ENCODE measurements around the gene AHNAK.
"Not testable (repeated sequence)": the region's sequence is repeated elsewhere in the genome, so short reads cannot be mapped to it uniquely, and the experiment has no call there.

AHNAK gene

DNA sequence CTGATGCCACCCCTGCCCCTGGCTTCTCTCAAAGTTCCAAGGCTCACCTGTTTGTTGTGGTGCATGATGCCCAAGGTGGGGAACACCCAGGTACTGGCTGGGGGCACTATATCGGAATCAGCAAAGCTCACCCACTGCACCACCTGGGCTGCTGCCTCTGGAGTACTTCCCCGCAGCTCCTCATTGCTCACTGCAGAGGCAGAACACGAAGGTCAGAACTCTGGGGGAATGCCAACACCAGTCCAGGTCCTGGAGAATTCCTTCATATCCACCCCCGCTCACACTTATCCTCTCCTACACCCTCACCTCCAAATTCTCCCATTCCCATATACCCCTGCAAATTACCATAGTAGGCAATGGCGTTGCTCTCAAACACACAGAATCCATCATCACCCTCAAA lies 24.9 kb upstream of the AHNAK start:
- not testable (repeated sequence) for DNase-seq

DNA sequence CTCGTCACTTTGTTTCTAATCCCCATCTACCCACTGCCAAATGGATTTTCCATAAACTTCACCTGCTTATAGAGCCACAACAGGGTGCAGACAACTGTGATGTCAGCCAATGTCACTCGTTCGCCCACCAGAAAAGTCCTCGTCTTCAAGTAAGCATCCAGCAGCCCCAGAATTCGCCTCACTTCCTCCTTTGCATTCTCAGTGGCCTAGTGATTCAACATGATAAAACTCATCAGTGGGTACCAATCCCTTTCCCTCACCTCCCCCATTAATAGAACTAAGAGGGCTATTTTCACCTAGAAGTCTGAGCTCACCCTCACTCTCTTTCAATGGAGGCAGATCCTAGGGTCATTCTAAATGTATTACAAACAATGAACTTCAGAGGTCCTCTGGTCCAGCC lies 24.3 kb upstream of the AHNAK start:
- not testable (repeated sequence) for DNase-seq

DNA sequence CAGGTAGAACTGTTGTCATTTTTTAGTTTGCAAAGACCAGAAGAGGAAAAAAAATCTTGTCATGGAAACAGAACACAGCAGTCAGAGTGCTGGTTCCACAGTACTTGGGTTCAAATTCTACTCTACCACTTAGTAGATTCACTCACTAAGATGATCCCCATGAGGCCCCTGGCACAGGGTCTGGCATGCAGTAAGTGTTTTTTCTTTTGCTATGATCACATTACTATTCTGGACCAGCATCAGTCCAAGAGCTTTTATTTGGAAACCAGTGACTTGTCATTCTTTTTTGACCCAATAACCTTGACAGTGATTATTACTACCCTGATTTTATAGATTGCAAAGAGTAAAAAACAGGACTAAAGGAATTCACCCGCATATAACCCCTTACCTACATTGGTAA lies 23.0 kb upstream of the AHNAK start:
- no peak for DNase-seq

DNA sequence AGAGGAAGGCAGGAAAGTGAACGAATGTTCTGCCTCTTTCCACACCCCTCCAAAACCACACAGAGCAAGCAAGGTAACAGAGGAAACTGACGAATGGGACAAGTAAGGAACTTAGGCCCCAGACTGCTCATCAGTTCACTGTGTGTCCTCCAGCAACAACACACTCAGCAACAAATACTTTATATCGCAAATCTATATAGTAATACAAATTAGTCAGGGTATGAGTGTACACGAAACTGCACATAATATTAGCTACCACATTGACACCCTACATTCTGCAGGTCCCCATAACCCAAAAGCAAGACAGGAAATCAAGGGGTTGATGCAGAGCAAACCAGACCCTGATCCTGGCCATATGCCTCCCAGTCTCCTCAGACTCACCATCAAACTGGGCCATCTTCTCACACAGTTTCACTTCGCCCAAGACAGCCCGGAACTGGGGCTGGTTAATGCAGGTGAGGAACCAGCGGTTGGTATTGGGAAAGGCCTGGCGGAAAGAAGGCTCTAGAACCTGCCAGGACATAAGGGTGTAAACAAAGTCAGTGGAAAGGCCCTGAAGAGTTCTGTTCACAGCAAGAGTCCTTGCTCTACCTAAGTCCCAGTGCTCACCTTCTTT lies 20.5 kb upstream of the AHNAK start:
- DNase-seq = no peak

DNA sequence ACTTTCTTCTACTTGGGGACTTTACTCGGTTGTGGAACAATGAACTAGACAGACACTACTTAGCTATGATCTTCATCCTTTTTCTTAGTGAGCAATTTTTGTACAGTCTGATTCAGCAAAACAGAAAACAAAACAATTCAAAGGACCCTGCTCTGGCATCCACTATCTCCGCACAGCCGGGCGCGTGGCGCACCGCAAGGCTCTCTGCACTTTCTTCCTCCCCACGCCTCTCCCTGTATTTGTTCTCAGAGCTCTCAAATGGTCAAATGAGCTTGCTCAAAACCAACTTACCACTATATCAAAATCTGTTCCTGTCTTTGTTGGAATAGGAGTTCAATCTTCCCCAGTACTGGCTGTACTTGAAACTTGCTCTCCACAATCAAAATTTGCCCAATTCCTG lies 19.6 kb upstream of the AHNAK start:
- no peak for DNase-seq

DNA sequence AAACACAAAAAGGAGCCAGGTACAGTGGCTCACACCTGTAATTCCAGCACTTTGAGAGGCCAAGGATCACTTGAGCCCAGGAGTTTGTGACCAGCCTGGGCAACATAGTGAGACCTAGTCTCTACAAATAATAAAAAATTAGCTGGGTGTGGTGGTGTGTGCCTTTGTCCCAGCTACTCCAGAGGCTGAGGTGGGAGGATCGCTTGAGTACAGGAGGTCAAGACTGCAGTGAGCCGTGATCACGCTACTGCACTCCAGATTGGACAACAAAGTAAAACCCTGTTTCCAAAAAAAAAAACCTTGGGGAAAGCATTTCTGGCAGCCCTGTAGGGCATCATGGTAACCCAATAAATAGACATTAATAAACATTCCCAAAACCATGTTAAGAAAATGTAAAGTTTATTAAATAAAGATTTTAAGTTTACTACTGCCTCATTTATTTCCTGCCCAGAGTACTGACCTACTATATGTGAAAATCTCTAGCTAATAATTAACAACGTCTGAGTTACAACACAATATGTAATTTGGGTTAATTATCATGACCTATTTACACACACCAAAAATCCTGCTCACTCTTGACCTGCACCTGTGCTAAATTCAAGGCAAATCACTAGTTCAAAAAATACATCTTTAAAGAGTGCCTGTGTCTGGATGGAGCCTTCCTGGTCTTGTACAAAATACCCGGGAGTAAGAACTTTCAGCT lies 18.6 kb upstream of the AHNAK start:
- DNase-seq = no peak

DNA sequence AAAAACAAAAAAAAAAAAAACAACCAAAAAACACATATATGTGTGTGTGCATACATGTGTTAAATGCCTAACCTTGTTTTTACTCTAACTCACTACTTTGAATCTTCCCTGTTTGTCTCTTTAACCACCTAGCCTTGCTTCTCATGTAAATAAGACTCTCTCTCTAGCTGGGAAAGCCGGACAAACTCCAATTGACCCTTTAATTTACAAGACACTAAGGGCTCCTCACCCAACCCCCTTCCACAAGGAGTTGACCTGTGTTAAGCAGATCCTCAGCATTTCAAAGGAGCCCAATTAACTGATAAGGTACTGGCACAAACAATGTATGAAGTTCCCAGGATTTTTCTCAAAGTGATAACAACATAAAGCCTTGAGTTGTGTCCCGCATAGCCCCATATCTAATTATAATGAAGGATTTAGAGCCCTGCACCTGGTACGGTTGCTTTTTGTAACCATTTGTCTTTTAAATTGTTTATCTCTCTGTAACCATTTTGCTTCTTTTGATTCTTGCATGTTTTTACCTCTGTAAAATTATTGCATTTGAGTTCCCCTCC lies 15.1 kb upstream of the AHNAK start:
- DNase-seq = not testable (repeated sequence)

DNA sequence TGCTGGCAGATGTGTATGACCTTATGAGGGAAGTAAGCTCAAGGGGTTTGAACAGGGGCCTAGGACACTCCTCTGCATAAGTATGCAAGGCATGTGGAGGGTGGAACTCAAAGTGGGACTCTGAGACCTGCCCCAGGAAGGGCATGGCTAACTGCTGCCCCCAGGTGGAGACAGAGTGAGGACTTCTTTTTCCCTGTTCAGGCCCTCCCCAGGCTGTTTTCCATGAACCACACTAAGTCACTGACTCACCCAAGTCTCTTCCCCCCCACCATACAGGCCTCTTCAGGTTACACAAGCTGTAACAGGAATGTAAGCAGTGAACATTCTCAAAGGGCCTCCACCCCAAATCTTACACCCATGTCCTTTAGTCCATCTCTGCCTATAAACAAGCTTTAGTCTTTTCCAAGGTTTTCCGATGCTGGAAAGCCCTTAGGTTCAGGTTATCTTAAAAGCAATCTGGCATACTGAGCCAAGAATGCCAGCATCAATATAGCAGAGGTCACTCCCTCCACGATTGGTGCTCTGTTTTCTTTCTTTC lies 14.0 kb upstream of the AHNAK start:
- peak in 1 of 3 experiments; percentile 55 for DNase-seq

DNA sequence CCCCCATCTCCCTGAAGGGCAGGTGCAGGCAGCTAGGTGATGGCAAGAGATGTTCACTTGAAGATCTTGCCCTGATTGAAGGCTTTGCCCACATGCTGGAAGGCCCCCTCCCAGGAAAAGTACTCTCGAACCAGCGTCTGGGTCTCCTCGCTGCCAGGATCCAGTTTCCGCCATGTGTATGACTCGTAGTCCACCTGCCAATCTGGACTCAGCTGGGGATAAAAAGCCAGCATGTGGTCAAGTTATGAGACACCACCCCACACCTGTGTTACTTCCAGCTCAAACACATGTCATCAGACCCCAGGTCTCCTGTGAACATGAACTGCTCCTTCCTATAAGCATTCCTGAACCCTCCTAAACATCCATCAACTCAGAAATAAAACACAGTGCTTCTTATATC lies 13.0 kb upstream of the AHNAK start:
- DNase-seq = not testable (repeated sequence)

DNA sequence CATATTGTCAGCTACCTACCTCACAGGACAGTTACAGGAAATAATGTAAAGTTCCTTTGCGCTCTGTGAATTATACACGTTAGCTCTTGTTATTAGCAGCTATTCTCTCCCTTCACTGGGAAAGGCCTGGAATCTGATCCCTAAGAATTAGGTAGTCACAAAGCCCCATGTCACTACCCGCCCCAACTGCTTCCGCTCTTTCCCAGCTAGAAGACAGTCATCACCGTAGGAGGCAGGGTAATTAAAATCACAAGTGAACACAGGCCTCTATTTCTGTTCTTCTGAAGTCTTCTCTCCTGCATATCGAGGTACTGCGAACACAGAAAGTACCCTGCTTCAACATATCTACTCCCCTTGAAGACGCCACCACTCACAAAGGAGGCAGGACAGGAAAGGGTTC lies 12.6 kb upstream of the AHNAK start:
- DNase-seq = no peak

DNA sequence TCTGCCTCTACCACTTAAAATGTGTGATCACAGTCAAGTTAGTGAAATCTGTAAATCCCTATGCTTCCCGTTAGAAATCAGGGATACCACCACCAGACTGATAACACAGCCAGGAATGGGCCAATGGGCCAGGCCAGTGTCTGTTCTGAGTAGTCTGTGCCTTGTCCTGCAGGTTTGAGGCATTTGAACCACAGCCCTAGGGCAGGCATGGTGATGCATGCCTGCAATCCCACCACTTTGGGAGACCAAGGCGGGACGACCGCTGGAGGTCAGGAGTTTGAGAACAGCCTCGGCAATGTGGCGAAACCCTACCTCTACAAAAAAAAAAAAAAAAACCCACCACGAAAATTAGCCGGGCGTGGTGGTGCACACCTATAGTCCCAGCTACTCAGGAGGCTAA lies 12.1 kb upstream of the AHNAK start:
- no peak for DNase-seq

DNA sequence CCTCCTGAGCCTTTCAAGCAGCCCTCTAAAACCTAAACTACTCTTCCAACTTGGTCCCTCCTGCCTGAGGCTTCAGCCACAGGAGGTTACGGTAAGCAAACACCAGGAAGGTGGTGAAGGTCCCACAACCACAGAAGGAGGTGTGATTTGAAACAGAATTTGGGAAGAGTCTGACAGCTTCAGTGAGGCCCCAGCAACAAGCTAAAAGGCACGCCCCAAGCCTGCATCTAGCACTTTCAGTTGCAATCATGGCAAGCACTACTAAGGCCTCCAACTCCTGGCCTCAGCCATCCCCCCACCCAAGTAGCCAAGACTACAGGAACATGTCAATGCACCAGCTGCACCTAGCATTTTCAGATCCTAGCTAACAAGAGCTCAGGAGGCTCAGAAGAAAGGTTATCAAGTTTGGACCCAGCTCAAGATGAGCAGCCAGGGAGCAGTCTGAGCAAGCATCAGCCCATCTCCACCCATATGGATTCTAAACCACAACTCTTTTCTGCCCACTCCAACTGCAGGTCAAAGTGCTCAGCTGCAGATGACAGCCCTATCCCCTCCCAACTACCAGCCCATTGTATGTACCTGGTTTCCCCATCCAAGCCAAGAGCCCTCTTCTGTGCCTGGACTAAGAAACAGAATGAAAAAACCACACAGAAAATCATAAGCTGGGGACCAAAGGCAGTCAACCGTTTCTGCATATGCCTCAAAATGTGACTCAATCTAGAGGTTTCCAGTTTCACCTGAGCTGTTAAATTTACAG lies 10.4 kb upstream of the AHNAK start:
- no peak for DNase-seq

DNA sequence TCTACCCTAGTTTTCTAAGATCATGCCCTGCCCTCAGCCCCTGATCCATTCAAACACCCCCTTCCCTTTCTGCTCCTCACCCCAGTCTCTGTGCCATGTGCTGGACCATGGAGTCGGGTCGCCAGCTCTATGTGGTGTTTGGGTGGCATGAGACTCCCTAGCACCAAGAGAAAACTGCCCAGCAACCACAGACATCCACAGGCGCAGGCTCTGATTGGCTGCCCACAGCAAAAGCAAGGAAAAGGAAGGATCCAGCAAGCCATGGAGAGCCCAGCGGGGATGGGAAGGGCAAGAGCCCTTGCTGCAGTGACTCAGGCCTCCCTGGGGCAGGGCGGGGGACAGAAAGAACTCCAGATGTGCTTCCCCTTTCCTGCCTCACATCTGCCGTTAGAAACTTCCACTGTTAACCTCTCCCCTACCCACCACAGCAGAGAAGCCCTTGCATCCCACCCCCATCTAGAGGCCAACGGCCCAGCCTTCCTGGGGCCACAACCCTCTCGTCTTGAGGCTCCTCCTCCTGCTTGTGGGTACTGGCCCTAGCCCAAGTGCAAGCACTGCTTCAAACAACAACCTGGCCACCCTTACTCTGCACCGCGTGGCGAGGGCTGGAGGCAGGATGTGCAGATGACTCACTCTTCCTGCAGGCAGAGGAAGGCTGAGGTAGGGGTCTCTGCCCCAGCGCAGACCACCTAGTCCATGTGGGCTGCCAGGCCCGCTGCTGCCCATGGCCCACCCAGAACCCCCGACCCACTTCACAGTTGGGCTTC lies 9.7 kb upstream of the AHNAK start:
- peak in 1 of 3 experiments; percentile 28 for DNase-seq

DNA sequence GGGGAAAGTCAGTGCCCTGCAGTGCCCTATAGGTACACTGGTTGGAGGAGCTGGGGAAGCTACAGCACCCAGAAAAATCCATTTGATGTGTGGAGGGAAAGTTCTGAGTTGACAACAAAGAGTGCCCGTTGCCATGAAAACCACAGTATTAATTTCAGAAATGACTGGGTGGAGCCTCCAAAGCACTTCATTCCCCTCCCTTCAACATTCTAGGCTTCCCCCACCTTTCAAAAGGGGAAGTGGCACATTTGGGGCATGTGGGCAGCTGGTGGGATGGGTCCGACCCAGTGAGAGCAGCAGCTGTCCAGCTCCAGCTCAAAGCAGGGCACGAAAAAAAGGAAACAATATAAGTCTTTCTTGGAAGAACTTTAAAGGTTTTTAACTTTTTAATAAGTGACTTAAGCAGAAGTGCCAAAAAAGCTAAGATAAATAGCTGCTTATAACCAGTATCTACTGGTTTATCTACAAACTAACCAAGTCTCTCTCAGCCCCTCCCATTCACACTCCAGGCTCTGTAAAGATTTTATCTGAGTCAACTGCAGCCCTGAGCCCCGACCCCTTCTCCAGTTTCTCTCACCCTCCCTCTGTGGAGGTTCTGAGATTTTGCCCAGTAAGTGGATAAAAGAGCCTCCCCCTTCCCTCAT lies 9.0 kb upstream of the AHNAK start:
- no peak for DNase-seq

DNA sequence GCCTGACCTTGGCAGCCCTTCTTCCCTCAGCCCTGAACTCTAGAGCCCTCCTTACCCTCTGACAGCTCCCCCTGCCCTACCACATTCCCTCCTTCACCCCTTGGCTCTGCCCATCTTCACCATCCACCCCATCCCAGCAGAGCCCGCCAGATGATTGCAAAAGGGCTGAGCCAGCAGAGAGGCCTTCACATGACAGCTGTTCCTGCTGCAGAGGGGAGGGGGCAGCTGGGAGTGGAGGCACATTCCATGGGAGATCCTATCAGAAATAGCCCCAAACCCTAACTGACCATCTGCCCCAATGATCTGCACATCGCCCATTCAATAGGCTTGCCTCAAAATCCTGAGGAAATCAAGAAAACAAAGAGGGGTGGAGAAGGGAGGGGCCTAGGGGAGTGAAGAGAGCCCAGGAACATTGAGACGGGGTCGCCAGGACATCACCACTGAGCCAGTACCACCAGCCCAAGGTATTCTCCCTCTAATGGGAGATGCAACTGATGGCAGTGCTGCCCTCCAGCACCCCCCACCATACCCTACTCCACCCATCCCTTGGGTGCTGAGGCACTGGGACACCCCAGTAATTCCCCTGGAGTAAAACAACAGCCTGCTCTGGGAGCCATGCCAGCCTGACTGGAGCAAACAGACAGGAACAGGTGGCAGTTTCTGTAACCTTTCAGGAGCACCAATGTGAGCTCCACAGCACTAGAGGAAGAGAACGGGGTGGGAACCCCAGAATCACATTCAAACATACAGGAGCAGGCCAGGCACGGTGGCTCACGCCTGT lies 8.0 kb upstream of the AHNAK start:
- no peak for DNase-seq

DNA sequence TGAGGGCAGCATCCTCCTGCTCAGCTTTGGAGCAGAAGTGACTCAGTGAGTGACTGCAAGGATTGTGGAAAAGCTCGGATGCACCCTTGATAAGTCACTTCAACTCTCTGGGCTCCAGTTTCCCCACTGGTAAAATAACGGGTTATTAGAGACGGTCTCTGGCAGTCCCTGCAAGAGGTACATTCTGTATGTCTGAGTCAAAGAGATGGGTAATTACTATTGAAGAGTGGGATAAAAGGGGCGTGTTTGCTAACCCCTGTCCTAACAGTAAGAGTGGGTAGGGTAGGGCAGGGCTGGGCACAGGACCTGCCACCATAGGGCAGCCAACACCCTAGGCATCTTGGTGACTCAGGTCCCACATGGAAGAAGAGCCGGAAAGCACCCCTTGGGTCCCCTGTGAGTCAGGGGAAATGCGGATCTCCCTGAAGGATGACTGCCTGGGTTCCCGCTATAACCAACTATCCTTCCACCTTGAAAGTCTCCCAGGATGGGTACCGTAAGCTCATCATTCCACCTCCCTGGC lies 7.3 kb upstream of the AHNAK start:
- DNase-seq = no peak

DNA sequence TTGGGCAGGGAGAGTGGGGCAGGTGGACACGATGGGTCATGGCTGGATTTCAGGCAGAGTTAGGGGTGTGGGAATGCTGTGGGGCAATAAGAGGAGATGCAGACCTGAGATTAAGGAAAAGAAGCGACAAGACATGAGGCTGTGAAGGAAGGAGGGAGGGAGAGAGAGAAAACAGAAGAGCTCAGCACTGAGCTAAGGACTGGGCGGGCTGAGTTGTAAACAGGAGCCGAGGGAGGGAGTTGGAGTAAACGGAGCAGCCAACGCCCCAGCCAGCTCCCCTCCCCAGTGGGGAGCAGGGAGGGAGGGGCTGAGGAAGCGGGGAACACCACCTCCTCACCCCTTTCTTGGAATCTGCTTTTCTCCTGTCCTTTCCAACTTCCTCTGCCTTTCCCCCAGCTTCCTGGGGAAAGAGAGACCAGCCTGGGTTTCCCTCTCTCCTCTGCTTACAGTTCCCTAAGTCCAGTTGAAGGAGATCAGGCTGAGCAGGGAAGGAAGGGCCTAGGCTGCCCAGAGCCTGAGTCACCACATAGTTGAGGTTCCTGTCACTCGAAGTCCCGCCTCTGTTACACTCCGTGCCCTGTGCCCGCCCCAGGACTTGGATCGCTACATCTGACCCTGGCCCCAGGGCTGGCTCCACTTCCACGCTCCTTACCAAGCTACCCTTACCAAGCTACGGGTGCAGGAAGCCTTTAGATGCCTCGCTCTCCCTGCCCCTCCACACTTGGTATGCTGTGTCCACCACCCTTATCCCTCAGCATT lies 6.7 kb upstream of the AHNAK start:
- DNase-seq = peak in 1 of 3 experiments; percentile 10

DNA sequence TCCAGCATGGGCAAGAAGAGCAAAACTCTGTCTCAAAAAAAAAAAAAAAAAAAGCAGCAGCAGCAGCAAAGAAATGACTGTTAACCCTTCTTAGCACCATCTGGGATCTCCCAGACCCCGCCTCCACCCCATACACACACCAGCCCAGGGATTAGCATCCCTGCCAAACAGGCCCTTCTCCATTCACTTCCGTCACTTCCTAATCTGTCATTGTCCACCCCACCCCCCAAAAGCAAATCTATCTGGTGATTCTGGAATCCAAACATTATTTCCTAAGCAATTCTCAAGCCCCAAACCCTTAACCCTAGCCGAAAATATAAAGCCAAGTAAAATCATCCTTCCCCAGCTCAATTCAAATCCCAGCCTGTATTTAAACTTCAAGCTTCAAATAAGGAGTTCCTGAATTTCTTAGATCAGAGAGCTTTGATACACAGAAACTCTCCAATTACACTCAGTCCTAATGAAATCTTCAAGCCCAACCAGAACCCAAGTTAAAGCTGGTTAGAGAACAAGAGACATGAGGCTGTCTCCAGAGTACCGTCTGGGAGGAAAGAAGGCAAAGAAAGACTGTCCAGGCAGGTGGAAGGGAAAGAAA lies 6.0 kb upstream of the AHNAK start:
- no peak for DNase-seq

DNA sequence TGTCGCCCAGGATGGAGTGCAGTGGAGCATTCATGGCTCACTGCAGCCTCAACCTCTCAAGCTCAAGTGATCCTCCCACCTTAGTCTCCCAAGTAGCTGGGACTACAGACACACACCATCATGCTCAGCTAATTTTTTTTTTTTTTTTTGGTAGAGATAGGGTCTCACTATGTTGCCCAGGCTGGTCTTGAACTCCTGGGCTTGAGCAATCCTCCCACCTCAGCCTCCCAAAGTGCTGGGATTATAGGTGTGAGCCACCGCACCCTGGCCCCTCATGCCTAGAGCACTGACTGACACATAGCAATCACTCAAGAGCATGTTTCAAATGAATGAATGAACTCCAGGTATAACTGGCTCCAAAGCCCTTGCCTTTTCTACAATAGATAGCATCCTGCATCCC lies 3.9 kb upstream of the AHNAK start:
- not testable (repeated sequence) for DNase-seq

Data from NCI-H1417 (cell line).